ENCODE data around the gene TTC9B.

TTC9B gene

DNA sequence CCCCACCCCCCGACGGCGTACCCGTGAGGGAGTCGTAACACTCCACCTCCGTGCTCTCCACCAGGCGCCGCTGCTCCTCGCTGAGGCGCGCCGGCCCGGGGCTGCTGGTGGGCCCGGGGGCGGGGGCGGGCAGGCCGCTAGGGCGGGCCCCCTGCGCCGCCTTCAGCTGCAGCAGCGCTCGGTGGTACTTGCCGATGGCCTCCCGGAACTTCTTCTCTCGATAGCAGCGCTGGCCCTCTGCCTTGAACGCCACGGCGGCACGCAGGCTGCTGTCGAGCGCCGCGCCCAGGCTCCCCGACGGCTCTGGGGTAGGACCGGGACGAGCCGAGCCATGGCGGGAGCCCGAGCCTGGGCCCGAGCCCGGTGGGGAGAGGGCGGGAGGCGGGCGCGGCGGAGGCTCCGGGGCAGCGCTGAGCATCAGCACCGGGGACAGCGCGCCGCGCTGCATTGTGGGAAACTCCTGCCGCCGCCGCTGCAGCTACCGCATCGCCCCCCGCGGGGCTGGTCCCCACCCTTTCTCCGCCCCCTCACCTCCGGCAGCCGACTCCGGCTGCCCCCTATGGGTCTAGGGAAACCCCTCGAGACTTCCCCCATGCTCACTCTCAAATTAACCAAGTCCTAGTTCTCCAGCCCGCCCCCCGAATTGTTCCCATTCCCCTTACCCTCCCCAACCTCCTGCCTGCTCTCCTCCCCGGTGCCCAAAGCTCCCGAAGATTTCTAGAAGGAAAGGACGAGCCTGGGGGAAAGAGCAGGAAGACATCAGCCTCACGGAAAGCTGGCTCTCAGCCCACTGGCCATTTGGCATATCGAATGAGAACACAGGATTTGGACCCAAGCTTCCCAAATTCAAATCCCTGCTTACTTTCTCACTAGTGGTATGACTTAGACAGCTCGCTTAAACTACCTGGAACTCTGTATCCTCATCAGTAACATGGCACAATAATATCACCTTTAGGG, at the start of gene TTC9B:
Gene TTC9B, minus strand, starts transcription at position 451 of the 957 bp plus-strand sequence. Its CDS starts 3 bp downstream, at position 448.
- no peak for DNase-seq (ENCODE audit: low read depth)

DNA sequence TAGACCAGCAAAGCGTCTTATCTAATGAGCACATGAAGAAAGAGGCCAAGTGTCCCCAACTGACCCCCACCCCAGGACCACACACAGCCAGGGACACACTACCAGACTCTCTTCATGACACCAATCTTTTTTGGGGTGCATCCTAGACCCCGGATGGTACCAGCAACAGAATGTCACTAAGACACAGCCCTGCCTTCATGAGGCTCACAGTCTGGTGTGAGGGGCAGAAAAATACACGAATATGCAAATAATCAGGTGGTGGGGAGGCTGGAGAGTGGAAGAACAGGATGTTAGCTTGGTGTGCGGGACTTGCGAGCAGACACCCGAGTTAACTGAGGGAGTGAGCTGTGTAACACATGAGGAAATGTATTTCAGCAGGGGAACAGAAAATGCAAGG, 49.4 kb upstream of the TTC9B start:
- no peak for DNase-seq (ENCODE audit: low read depth)

GRCh38 chr19:40266912-40267600, 48.9 kb upstream of the TTC9B start:
- DNase-seq (ENCODE audit: low read depth): no peak

DNA sequence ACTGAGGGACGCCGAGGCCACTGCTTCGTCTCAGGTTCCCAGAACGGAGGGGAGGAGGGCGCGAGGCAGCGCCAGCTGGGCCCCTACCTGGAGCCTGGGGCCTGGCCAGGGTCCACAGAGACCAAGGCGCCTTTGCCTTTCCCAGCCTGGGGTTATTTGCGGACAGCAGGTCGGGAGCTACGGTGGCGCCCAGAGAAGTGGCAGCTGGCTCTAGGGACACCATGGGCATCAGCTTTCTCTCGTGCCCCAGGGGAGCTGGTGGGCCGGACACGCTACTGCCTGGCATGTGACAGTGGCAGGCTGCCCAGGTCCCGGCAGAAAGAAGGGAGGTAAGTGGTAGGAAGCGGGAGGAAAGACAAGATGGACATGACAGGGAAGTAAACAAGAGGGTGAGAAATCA, 47.9 kb upstream of the TTC9B start:
- no peak for DNase-seq (ENCODE audit: low read depth)

DNA sequence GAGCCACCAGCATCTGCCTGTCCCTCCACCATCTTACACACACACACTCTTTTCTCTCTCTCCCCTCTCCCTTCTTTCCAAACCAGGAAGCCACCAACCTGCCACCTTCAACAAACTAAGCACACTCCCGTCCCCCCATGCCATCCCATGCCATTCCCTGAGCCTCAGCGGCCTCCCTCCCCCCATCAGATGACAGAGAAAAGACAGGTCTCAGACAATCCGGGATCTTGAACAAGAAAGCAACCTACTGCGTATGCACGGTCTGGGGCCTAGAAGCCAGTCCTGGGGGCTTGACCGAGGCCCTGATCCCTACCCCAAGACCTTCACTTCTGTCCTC, 47.5 kb upstream of the TTC9B start:
- DNase-seq (ENCODE audit: low read depth): no peak

- no peak for DNase-seq (ENCODE audit: low read depth)
These were observed 47.0 kb upstream of the TTC9B start for GRCh38 chr19:40265055-40265762.

DNA sequence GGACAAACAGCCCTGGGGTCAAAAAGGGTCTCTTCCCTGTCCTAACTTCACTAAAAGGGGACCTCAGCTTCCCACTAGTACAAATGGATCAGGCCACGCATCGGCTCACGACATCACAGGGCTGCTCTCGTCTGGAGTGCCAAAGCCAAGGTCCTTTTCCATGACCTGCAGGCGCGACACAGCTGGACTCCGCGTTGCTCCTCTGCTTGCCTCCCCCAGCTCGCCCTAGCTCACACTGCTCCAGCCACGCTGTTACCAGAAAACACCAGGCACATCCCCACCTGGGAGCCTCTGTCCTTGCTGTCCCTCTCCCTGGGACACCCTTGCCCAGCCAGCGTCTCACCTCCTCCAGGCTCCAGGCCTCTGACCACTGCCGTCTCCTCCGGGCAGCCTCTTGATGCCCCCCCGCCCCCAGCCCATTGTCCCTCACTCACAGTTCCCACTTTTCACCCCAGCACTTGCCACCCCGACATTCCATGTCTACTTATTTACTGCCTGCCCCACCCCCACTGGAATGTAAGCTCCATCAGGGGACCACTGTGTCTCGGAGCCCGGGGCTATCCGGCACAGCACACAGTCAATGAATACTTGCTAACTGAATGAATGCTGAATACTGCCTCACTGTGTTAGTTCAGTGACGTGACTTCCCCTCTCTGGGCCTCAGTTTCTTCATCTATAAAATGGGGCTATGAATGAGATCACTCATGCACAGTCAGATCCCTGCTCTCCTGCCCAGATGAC, 46.3 kb upstream of the TTC9B start:
- no peak for DNase-seq (ENCODE audit: low read depth)

- DNase-seq (ENCODE audit: low read depth): no peak
These were observed 45.5 kb upstream of the TTC9B start for GRCh38 chr19:40263440-40264313.

DNA sequence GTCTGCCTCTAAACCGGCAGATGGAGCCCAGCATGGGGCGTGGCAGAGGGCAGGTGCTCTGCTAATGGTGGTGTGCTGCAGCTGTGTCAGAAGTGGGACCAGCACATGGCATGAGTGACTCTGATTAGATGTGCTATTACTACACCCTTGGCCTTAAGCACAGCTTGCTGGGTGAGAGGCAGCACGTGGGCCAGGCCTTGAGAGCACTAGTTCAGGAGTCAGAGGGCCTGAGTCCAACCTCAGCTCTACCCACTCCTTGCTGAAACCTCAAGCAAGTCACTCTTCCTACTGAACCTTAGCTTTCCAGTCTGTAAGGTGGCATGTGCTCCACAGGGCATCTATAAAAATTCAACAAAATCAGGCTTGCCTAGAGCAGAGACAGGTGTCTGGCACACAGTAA, 44.2 kb upstream of the TTC9B start:
- no peak for DNase-seq (ENCODE audit: low read depth)

DNA sequence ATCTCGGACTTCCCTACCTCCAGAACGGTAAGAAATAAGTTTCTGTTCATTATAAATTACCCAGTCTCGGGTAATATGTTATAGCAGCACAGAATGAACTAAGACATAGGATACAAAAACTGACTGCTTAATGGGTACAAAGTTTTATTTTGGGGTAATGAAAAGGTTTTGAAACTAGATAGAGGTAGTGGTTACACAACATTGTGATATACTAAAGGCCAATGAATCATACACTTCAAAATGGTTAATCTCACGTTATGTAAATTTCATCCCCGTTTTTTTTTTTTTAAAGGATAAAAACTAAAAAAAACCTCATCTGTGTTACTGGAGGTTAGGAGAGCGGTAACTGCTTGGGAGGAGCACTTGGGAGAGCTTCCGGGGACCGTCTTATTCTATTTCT, 43.4 kb upstream of the TTC9B start:
- no peak for DNase-seq (ENCODE audit: low read depth)

GRCh38 chr19:40257096-40257517, 38.9 kb upstream of the TTC9B start:
- no peak for DNase-seq (ENCODE audit: low read depth)

GRCh38 chr19:40256512-40256911, 38.3 kb upstream of the TTC9B start:
- no peak for DNase-seq (ENCODE audit: low read depth)

GRCh38 chr19:40255619-40256166, 37.5 kb upstream of the TTC9B start:
- no peak for DNase-seq (ENCODE audit: low read depth)

GRCh38 chr19:40254714-40255418, 36.7 kb upstream of the TTC9B start:
- no peak for DNase-seq (ENCODE audit: low read depth)

- DNase-seq (ENCODE audit: low read depth): no peak
These were observed 35.5 kb upstream of the TTC9B start for GRCh38 chr19:40253611-40254092.

DNA sequence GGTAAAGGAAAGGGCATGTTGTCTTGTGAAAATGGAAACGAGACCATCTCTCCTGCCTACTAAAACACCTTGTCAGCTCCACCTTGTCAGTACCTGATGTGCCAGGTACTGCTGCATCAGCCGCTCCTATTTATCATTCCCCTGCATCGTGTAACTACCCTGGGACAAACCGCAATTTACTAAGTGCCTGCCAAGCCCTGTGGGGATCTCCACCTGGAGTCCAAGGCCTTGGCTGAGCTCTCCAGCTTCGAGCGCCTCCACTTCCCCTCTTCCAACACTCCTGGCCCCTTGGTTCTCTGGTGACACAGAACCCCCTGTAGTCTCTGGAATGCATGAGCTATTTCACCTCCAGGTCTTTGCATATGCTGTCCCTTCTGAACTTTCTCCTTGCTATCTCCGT, 34.2 kb upstream of the TTC9B start:
- DNase-seq (ENCODE audit: low read depth): no peak

- DNase-seq (ENCODE audit: low read depth): no peak
These were observed 33.8 kb upstream of the TTC9B start for GRCh38 chr19:40251991-40252390.

DNA sequence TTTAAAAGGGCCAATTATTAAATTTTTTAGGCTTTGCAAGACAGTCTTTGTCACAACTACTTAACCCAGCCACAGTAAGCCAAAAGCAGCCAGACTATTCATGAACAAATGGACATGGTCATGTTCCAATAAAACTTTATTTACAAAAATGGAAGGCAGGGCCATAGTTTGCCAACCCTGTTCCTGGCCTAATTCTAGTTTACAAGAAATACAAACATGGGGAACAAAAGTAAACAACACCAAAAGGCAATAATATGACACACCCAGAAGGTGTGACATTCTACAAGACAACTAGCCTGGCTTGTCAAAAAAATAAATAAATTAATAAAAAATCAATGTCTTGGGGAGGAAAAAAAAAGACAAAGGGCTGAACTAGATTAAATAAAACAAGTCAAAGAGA, 33.1 kb upstream of the TTC9B start:
- DNase-seq (ENCODE audit: low read depth): no peak

- no peak for DNase-seq (ENCODE audit: low read depth)
These were observed 31.6 kb upstream of the TTC9B start for GRCh38 chr19:40249781-40250180.

DNA sequence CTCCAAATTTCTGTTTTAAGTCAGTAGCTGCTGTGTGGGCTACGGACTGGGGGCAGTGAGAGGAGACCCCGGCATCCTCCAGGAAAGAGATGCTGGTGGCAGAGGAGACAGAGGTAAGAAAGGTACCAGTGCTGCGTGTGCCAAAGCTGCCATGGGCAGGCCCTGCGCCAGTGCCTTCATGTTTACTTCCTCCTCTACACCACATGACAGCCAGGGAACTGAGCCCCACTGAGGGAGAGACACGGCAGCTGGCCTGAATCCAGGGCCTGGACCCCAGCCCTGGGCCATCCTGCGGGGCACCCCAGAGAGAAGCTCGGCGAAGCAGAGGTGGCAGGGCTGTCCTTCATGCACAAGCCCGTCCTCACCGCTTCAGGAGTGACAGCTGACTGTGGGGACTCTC, 31.0 kb upstream of the TTC9B start:
- DNase-seq (ENCODE audit: low read depth): no peak
